Trophoblast cell (in vitro differentiated cells and primary cell): ENCODE measurements around the gene PLCB2.

Experiments
- DNase-seq, 2 donors: peaks; one replicate each; pipeline ENCODE4 v3.0.0-alpha.2; 2016
- H2AFZ ChIP-seq: 2 replicates; pipeline ENCODE4 v1.6.1; 2013; ENCODE audit warnings: low read length, moderate library complexity, mild to moderate bottlenecking; ENCODE audit not compliant: insufficient read depth, poor library complexity
- H2AK5ac ChIP-seq: 2 replicates; pipeline ENCODE4 v1.6.1; 2013; ENCODE audit warnings: mild to moderate bottlenecking, low read length
- H2BK120ac ChIP-seq: 2 replicates; pipeline ENCODE4 v1.6.1; 2013; ENCODE audit warnings: low read length, mild to moderate bottlenecking, moderate library complexity; ENCODE audit not compliant: insufficient read depth, poor library complexity
- H2BK12ac ChIP-seq: 2 replicates; pipeline ENCODE4 v1.6.1; 2013; ENCODE audit warnings: mild to moderate bottlenecking, low read length, moderate library complexity
- H2BK5ac ChIP-seq: 2 replicates; pipeline ENCODE4 v1.6.1; 2013; ENCODE audit warnings: low read length, low read depth, moderate library complexity, mild to moderate bottlenecking; ENCODE audit not compliant: poor library complexity
- H3K14ac ChIP-seq: 2 replicates; pipeline ENCODE4 v1.6.1; 2013; ENCODE audit warnings: mild to moderate bottlenecking, low read length
- H3K18ac ChIP-seq: 2 replicates; pipeline ENCODE4 v1.6.1; 2013; ENCODE audit warnings: mild to moderate bottlenecking, low read length
- H3K23ac ChIP-seq: 2 replicates; pipeline ENCODE4 v1.6.1; 2013; ENCODE audit warnings: low read length
- H3K27ac ChIP-seq: 2 replicates; pipeline ENCODE4 v1.5.1; 2013; ENCODE audit warnings: low read depth, mild to moderate bottlenecking, inconsistent platforms, low read length, moderate library complexity
- H3K27me3 ChIP-seq: 2 replicates; pipeline ENCODE4 v1.6.1; 2013; ENCODE audit warnings: inconsistent platforms, mild to moderate bottlenecking, low read length, moderate library complexity; ENCODE audit not compliant: insufficient read depth
- H3K36me3 ChIP-seq, 2 experiments: 1 replicate in 1 of 2; 2 replicates in 1 of 2; pipeline ENCODE4 v1.6.1; 2013; ENCODE audit warnings: low read length in 2 of 2, mild to moderate bottlenecking in 2 of 2, moderate library complexity in 1 of 2; ENCODE audit not compliant: insufficient read depth in 2 of 2, control insufficient read depth in 1 of 2
- H3K4ac ChIP-seq: 2 replicates; pipeline ENCODE4 v1.6.1; 2013; ENCODE audit warnings: low read depth, mild to moderate bottlenecking, low read length, moderate library complexity
- H3K4me1 ChIP-seq, 2 experiments: 1 replicate in 1 of 2; 2 replicates in 1 of 2; pipeline ENCODE4 v1.6.1; 2013; ENCODE audit warnings: low read length in 2 of 2, mild to moderate bottlenecking in 2 of 2, moderate library complexity in 1 of 2; ENCODE audit not compliant: insufficient read depth in 2 of 2, control insufficient read depth in 1 of 2
- H3K4me2 ChIP-seq: 2 replicates; pipeline ENCODE4 v1.6.1; 2013; ENCODE audit warnings: inconsistent platforms, mild to moderate bottlenecking, low read length, moderate library complexity
- H3K4me3 ChIP-seq: 2 replicates; pipeline ENCODE4 v1.5.1; 2013; ENCODE audit warnings: mild to moderate bottlenecking, low read depth, low read length, inconsistent platforms
- H3K79me1 ChIP-seq: one replicate; pipeline ENCODE4 v1.6.1; 2013; ENCODE audit warnings: low read length
- H3K79me2 ChIP-seq: 2 replicates; pipeline ENCODE4 v1.6.1; 2013; ENCODE audit warnings: low read length, mild to moderate bottlenecking; ENCODE audit not compliant: control insufficient read depth, insufficient read depth, poor library complexity
- H3K9ac ChIP-seq: 2 replicates; pipeline ENCODE4 v1.6.1; 2013; ENCODE audit warnings: mild to moderate bottlenecking, low read length
- H3K9me3 ChIP-seq: 2 replicates; pipeline ENCODE4 v1.6.1; 2013; ENCODE audit warnings: low read depth, mild to moderate bottlenecking, control low read depth, inconsistent platforms, low read length; ENCODE audit not compliant: insufficient read depth
- H4K12ac ChIP-seq: 2 replicates; pipeline ENCODE4 v1.6.1; 2013; ENCODE audit warnings: low read depth, mild to moderate bottlenecking, low read length, moderate library complexity
- H4K8ac ChIP-seq: 2 replicates; pipeline ENCODE4 v1.6.1; 2013; ENCODE audit warnings: low read depth, mild to moderate bottlenecking, low read length, moderate library complexity
- H4K91ac ChIP-seq: one replicate; pipeline ENCODE4 v1.6.1; 2013; ENCODE audit warnings: low read depth, mild to moderate bottlenecking, low read length, moderate library complexity
- WGBS: extraction: QIAGEN DNeasy Blood & Tissue Kit; methylation state at CpG from one replicate; pipeline ENCODE4 v1.1.7; 2013; ENCODE audit warnings: missing lambda C conversion rate; ENCODE audit not compliant: insufficient read length, insufficient coverage; ENCODE audit errors: extremely low coverage; 5-methylcytosine and 5-hydroxymethylcytosine counted together

PLCB2 gene

DNA sequence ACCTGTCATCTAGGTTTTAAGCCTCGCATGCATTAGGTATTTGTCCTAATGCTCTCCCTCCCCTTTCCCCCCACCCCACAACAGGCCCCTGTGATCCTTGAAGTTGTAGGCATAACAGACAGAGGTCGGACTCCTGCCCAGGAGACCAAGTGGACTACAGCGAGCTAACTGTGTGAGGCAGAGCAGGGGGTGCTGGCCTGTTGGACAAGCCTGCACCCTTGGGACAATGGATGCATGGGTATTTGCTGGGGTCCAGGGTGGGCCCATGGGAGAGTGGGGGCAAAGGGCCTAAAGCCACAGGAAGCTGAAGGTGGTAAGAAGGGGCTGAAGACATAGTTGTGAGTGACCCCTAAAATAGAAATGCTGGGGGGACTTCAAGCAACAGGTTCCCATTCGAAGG lies 2.5 kb downstream of the PLCB2 start:
- H3K23ac ChIP-seq: no peak overlapping the region
- no peak overlapping the region for H3K14ac ChIP-seq
- H3K9ac ChIP-seq: no peak overlapping the region
- no peak for DNase-seq
- H3K18ac ChIP-seq: no peak overlapping the region
- no peak overlapping the region for H2BK5ac ChIP-seq
- no peak overlapping the region for H3K4ac ChIP-seq
- H3K4me1 ChIP-seq: peaks cover 23 to 30% of the 10 kb centered on the region in 2 experiments
- no peak overlapping the region for H2BK120ac ChIP-seq
- no peaks in the 10 kb centered on the region for H3K9me3 ChIP-seq
- no peak overlapping the region for H4K8ac ChIP-seq
- no peak overlapping the region for H3K4me2 ChIP-seq
- no peak overlapping the region for H4K91ac ChIP-seq
- H4K12ac ChIP-seq: no peak overlapping the region
- peaks cover 8% of the 10 kb centered on the region for H3K79me1 ChIP-seq
- WGBS: no CpG with 5 or more reads among the region's 4 CpGs
- no peaks in the 10 kb centered on the region for H3K27me3 ChIP-seq
- no peak overlapping the region for H2AFZ ChIP-seq
- no peaks in the 10 kb centered on the region for H3K36me3 ChIP-seq
- H3K79me2 ChIP-seq: no peaks in the 10 kb centered on the region
- no peak overlapping the region for H3K27ac ChIP-seq
- no peak overlapping the region for H2BK12ac ChIP-seq
- H2AK5ac ChIP-seq: no peak overlapping the region
- no peak overlapping the region for H3K4me3 ChIP-seq

DNA sequence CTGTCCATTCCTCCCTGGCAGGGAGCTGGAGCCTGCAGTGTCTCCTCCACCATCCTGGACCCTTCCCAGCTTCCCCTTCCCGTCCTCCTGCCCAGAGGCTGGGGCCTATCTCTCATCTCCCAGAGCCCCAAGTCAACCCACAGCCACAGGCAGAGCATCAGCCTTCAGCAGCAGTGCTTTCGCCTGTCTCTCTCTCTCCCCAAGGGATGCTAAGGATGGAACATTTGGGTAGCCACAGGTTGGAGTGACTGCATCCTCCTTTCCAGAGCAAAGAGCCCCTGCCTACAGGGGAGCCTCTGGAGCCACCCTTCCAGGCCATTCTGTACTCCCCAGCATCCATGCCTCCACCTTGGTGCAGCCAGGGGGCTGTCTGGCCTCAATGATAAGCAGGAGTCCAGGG lies 4.2 kb downstream of the PLCB2 start:
- no peaks in the 10 kb centered on the region for H3K36me3 ChIP-seq
- H3K4ac ChIP-seq: no peak overlapping the region
- no peaks in the 10 kb centered on the region for H3K27me3 ChIP-seq
- no CpG with 5 or more reads among the region's 2 CpGs for WGBS
- H2AFZ ChIP-seq: no peak overlapping the region
- no peak for DNase-seq
- H4K12ac ChIP-seq: no peak overlapping the region
- H3K14ac ChIP-seq: no peak overlapping the region
- peaks cover 8% of the 10 kb centered on the region for H3K79me1 ChIP-seq
- no peak overlapping the region for H2AK5ac ChIP-seq
- H3K4me3 ChIP-seq: no peak overlapping the region
- no peak overlapping the region for H4K8ac ChIP-seq
- H2BK12ac ChIP-seq: no peak overlapping the region
- H3K18ac ChIP-seq: no peak overlapping the region
- no peak overlapping the region for H3K27ac ChIP-seq
- peaks cover 23 to 25% of the 10 kb centered on the region in 2 experiments for H3K4me1 ChIP-seq
- H3K79me2 ChIP-seq: no peaks in the 10 kb centered on the region
- H2BK120ac ChIP-seq: no peak overlapping the region
- no peak overlapping the region for H4K91ac ChIP-seq
- no peaks in the 10 kb centered on the region for H3K9me3 ChIP-seq
- no peak overlapping the region for H2BK5ac ChIP-seq
- H3K4me2 ChIP-seq: no peak overlapping the region
- H3K23ac ChIP-seq: no peak overlapping the region
- H3K9ac ChIP-seq: no peak overlapping the region

DNA sequence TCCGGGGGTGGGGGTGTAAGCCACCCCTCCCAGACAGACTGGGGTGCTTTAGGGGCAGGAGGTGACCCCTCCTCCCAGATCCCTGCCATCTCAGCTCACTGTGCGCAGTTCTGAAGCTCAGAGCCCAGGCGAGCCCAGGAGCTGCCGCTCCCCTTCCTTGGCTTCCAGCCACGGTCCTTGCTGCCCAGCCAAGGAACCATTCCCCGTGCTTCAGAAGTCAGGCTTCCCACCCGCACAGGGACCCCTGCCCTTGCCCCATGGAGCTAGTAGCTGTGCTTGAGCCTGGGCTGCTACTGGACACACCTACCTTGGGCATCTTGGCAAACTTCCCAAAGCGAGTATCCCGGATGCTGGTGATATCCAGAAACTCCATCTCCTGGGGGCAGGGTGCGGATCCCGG lies 4.8 kb downstream of the PLCB2 start:
- H2AK5ac ChIP-seq: no peak overlapping the region
- no CpG with 5 or more reads among the region's 11 CpGs for WGBS
- no peak overlapping the region for H2BK5ac ChIP-seq
- H4K8ac ChIP-seq: no peak overlapping the region
- no peak overlapping the region for H4K91ac ChIP-seq
- no peaks in the 10 kb centered on the region for H3K27me3 ChIP-seq
- no peaks in the 10 kb centered on the region for H3K36me3 ChIP-seq
- H3K9ac ChIP-seq: no peak overlapping the region
- no peak overlapping the region for H2AFZ ChIP-seq
- H3K79me2 ChIP-seq: no peaks in the 10 kb centered on the region
- H3K4ac ChIP-seq: no peak overlapping the region
- peaks cover 8% of the 10 kb centered on the region for H3K79me1 ChIP-seq
- no peak for DNase-seq
- H3K27ac ChIP-seq: no peak overlapping the region
- no peak overlapping the region for H3K23ac ChIP-seq
- H2BK120ac ChIP-seq: no peak overlapping the region
- no peak overlapping the region for H2BK12ac ChIP-seq
- H3K18ac ChIP-seq: no peak overlapping the region
- H3K4me2 ChIP-seq: no peak overlapping the region
- no peak overlapping the region for H3K14ac ChIP-seq
- H3K4me1 ChIP-seq: peaks cover 20 to 23% of the 10 kb centered on the region in 2 experiments
- no peak overlapping the region for H4K12ac ChIP-seq
- peaks cover 2% of the 10 kb centered on the region for H3K9me3 ChIP-seq
- H3K4me3 ChIP-seq: no peak overlapping the region

DNA sequence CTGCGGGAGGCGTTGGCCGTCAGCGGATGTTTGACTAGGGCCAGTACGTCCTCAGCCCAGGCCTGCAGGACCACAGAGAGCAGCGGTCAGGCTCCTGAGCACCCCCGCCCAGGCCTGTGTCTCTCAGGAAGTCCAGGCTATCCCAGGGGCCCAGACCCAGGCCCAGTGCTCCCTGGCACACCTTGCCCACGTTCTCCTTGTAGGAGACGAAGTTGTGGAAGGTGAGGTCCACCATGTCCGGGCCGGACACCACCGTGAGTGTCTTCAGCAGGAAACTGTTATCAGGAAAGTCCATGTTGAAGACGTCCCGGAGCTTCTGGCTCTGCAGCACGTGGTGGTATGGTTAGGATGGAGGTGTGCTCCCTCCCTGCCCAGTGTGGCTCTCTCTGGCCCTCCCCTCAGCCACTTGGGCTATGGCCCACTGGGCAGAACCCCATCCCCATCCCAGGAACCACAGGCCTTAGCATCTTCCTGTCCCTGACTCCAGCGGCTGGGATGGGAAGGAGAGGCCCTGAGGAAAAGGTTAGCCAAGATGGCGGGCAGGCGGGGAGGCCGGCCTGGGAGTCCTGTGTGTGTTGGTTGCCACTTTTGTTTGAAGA lies 5.3 kb downstream of the PLCB2 start:
- no peak overlapping the region for H3K4me3 ChIP-seq
- H2AK5ac ChIP-seq: peak overlapping the region; percentile 62
- peak overlapping the region; percentile 68 for H4K91ac ChIP-seq
- no peak overlapping the region for H3K4me2 ChIP-seq
- H3K27me3 ChIP-seq: no peaks in the 10 kb centered on the region
- WGBS: no CpG with 5 or more reads among the region's 19 CpGs
- no peak overlapping the region for H3K23ac ChIP-seq
- H2BK5ac ChIP-seq: peak overlapping the region; percentile 5
- H3K14ac ChIP-seq: peak overlapping the region; percentile 59
- peaks cover 8% of the 10 kb centered on the region for H3K79me1 ChIP-seq
- H2BK12ac ChIP-seq: peak overlapping the region; percentile 42
- H3K36me3 ChIP-seq: no peaks in the 10 kb centered on the region
- peak overlapping the region; percentile 14 for H4K8ac ChIP-seq
- peaks cover 6% of the 10 kb centered on the region for H3K9me3 ChIP-seq
- H4K12ac ChIP-seq: peak overlapping the region; percentile 1
- H2BK120ac ChIP-seq: peak overlapping the region; percentile 30
- H2AFZ ChIP-seq: no peak overlapping the region
- no peak for DNase-seq
- H3K79me2 ChIP-seq: no peaks in the 10 kb centered on the region
- H3K9ac ChIP-seq: no peak overlapping the region
- peaks cover 16 to 18% of the 10 kb centered on the region in 2 experiments for H3K4me1 ChIP-seq
- H3K4ac ChIP-seq: no peak overlapping the region
- peak overlapping the region; percentile 30 for H3K27ac ChIP-seq
- peak overlapping the region; percentile 34 for H3K18ac ChIP-seq
